SU-DHL-6 (cell line): ENCODE measurements around the gene KCNH3.

Experiments
- CTCF ChIP-seq: fragments of 200-600 bp; sonication (generic); IDR thresholded peaks from one replicate; pipeline ENCODE4 v1.5.1; 2017; ENCODE audit warnings: antibody characterized with exemption, mild to moderate bottlenecking, low read length, moderate library complexity; ENCODE audit not compliant: insufficient read depth, poor library complexity, severe bottlenecking
- EZH2phosphoT487 ChIP-seq: fragments of 200-600 bp; sonication (generic), shearing (Covaris generic); conservative IDR thresholded peaks from 2 replicates; pipeline ENCODE4 v1.6.1; 2018; ENCODE audit warnings: mild to moderate bottlenecking, antibody characterized with exemption, low read length, moderate library complexity, mixed read lengths

- TF ChIP-seq CTCF = no peak
- no peak for TF ChIP-seq EZH2phosphoT487
These were observed 2.8 kb upstream of the KCNH3 start for GRCh38 chr12:49535921-49536525.
